Measurements from ENCODE around the gene SYNE2. TPM values are rescaled to one million over a fixed set of nuclear protein-coding genes. Genes with fewer than 3 reads are reported as not detected.

The SYNE2 gene
- total and polyA plus RNA-seq, 4 donors, result 12.0 to 79.9 (median 19.5) TPM

- no peaks in the 10 kb centered on the region for H3K9me3 ChIP-seq (ENCODE audit: control insufficient read depth in 4 of 4, low read length in 3 of 4)
- H3K4me1 ChIP-seq (ENCODE audit: control insufficient read depth in 4 of 4, insufficient read depth in 4 of 4, low read length in 3 of 4), result no peaks in the 10 kb centered on the region
- H3K27ac ChIP-seq (ENCODE audit: low read depth in 1 of 2, low read length in 2 of 2), result no peak overlapping the region
- H3K36me3 ChIP-seq (ENCODE audit: control insufficient read depth in 4 of 4, insufficient read depth in 3 of 4, low read depth in 1 of 4, low read length in 3 of 4), result peaks cover 25 to 96% (median 84%) of the 10 kb centered on the region in 4 donors
- no peak for TF ChIP-seq JUND (IDR thresholded peaks at IDR 0.05)
- TF ChIP-seq ATF3 (IDR thresholded peaks at IDR 0.05), result no peak
- TF ChIP-seq FOXA2 (IDR thresholded peaks at IDR 0.05), result no peak
- TF ChIP-seq REST (IDR thresholded peaks at IDR 0.05), result no peak
- TF ChIP-seq RXRA (IDR thresholded peaks at IDR 0.05), result no peak
- no peak for TF ChIP-seq MAX (IDR thresholded peaks at IDR 0.05)
- no peak for TF ChIP-seq GABPA (IDR thresholded peaks at IDR 0.05 in 1 of 2, conservative IDR thresholded peaks at IDR 0.05 in 1 of 2)
- no peak for TF ChIP-seq NR2F2 (IDR thresholded peaks at IDR 0.05)
- TF ChIP-seq YY1 (IDR thresholded peaks at IDR 0.05), result no peak
- TF ChIP-seq ZBTB33 (IDR thresholded peaks at IDR 0.05), result no peak
- no peak for TF ChIP-seq FOXA1 (IDR thresholded peaks at IDR 0.05)
- TF ChIP-seq RAD21 (IDR thresholded peaks at IDR 0.05), result no peak
- TF ChIP-seq TAF1 (conservative IDR thresholded peaks at IDR 0.05), result no peak
- no peak for TF ChIP-seq CTCF (IDR thresholded peaks at IDR 0.05; ENCODE audit: low read depth, low read length, missing input control)
- no peak overlapping the region for H3K4me3 ChIP-seq (ENCODE audit: low read depth in 1 of 3, low read length in 3 of 3)
- no peaks in the 10 kb centered on the region for H3K27me3 ChIP-seq (ENCODE audit: control insufficient read depth in 4 of 4, insufficient read depth in 4 of 4, low read length in 3 of 4)
- H3K9ac ChIP-seq (ENCODE audit: low read depth in 1 of 2, low read length in 2 of 2), result no peak overlapping the region
- no peak for DNase-seq (ENCODE audit: low spot score)
- 97% methylated on average over 8 of the region's 8 CpGs for WGBS
Observed at GRCh38 chr14:64212666-64213065, 359.9 kb downstream of the SYNE2 start.

GRCh38 chr14:64213086-64213485, 360.3 kb downstream of the SYNE2 start:
- no peak for DNase-seq (ENCODE audit: low spot score)
- TF ChIP-seq RXRA (IDR thresholded peaks at IDR 0.05), result no peak
- TF ChIP-seq ATF3 (IDR thresholded peaks at IDR 0.05), result no peak
- TF ChIP-seq TAF1 (conservative IDR thresholded peaks at IDR 0.05), result no peak
- no peak for TF ChIP-seq JUND (IDR thresholded peaks at IDR 0.05)
- TF ChIP-seq CTCF (IDR thresholded peaks at IDR 0.05; ENCODE audit: low read depth, low read length, missing input control), result no peak
- TF ChIP-seq GABPA (IDR thresholded peaks at IDR 0.05 in 1 of 2, conservative IDR thresholded peaks at IDR 0.05 in 1 of 2), result no peak
- TF ChIP-seq EGR1 (IDR thresholded peaks at IDR 0.05; ENCODE audit: low read depth in 2 of 2), result no peak
- no peak for TF ChIP-seq REST (IDR thresholded peaks at IDR 0.05)
- no peak overlapping the region for H3K9ac ChIP-seq (ENCODE audit: low read depth in 1 of 2, low read length in 2 of 2)
- 94% methylated on average over 5 of the region's 5 CpGs for WGBS
- no peak overlapping the region for H3K27ac ChIP-seq (ENCODE audit: low read depth in 1 of 2, low read length in 2 of 2)
- H3K27me3 ChIP-seq (ENCODE audit: control insufficient read depth in 4 of 4, insufficient read depth in 4 of 4, low read length in 3 of 4), result no peaks in the 10 kb centered on the region
- peaks cover 25 to 98% (median 88%) of the 10 kb centered on the region in 4 donors for H3K36me3 ChIP-seq (ENCODE audit: control insufficient read depth in 4 of 4, insufficient read depth in 3 of 4, low read depth in 1 of 4, low read length in 3 of 4)
- H3K4me3 ChIP-seq (ENCODE audit: low read depth in 1 of 3, low read length in 3 of 3), result no peak overlapping the region
- no peaks in the 10 kb centered on the region for H3K9me3 ChIP-seq (ENCODE audit: control insufficient read depth in 4 of 4, low read length in 3 of 4)
- H3K4me1 ChIP-seq (ENCODE audit: control insufficient read depth in 4 of 4, insufficient read depth in 4 of 4, low read length in 3 of 4), result no peaks in the 10 kb centered on the region

Measured in liver (tissue), 9 donors.